Natural killer cell (primary cell): ENCODE measurements around the gene SPRED3. TPM values are rescaled to one million over a fixed set of nuclear protein-coding genes. Genes with fewer than 3 reads are reported as not detected.

ENCODE experiments used
- ATAC-seq, 3 donors: fragments of 150-1000 bp in 2 of 3; fragments of 200-7000 bp in 1 of 3; cut with Tn5 transposase; 1 replicate in 1 of 3; 2 replicates in 2 of 3; pipeline ENCODE4 v1.10.0; 2021; ENCODE audit warnings: mild to moderate bottlenecking in 2 of 3, moderate library complexity in 2 of 3
- DNase-seq, 2 donors: peaks; one replicate each; pipeline versions ENCODE4 v3.0.0 to v3.0.0-alpha.2; 2013 to 2021; ENCODE audit warnings: mixed read lengths in 1 of 2
- H3K27ac ChIP-seq: one replicate; pipeline ENCODE4 v1.5.1; 2013; ENCODE audit warnings: mild to moderate bottlenecking, low read length
- H3K27me3 ChIP-seq: one replicate; pipeline ENCODE4 v1.6.1; 2013; ENCODE audit warnings: low read length; ENCODE audit not compliant: control insufficient read depth, insufficient read depth
- H3K36me3 ChIP-seq: one replicate; pipeline ENCODE4 v1.6.1; 2013; ENCODE audit warnings: low read length; ENCODE audit not compliant: control insufficient read depth, insufficient read depth
- H3K4me1 ChIP-seq: one replicate; pipeline ENCODE4 v1.6.1; 2013; ENCODE audit warnings: low read length; ENCODE audit not compliant: control insufficient read depth, insufficient read depth
- H3K4me3 ChIP-seq: one replicate; pipeline ENCODE4 v1.5.1; 2013; ENCODE audit warnings: low read length
- H3K9me3 ChIP-seq: one replicate; pipeline ENCODE4 v1.6.1; 2013; ENCODE audit warnings: low read length; ENCODE audit not compliant: control insufficient read depth, insufficient read depth
- H3K27ac Mint-ChIP-seq, 2 donors: one replicate each; pipeline ENCODE4 v1.8.0; 2022; ENCODE audit warnings: mild to moderate bottlenecking in 2 of 2, mixed read lengths in 2 of 2, moderate library complexity in 1 of 2
- H3K27me3 Mint-ChIP-seq, 2 donors: one replicate each; pipeline ENCODE4 v1.8.0; 2022; ENCODE audit warnings: low read depth in 2 of 2, mixed read lengths in 2 of 2
- H3K36me3 Mint-ChIP-seq: one replicate; pipeline ENCODE4 v1.8.0; 2022; ENCODE audit warnings: mixed read lengths
- H3K4me1 Mint-ChIP-seq, 2 donors: one replicate each; pipeline ENCODE4 v1.8.0; 2022; ENCODE audit warnings: mixed read lengths in 2 of 2
- H3K4me3 Mint-ChIP-seq: one replicate; pipeline ENCODE4 v1.8.0; 2022; ENCODE audit warnings: mild to moderate bottlenecking, moderate library complexity, mixed read lengths
- H3K9me3 Mint-ChIP-seq, 2 donors: one replicate each; pipeline ENCODE4 v1.8.0; 2022; ENCODE audit warnings: mixed read lengths in 2 of 2
- WGBS: methylation state at CpG from one replicate; pipeline ENCODE4 v1.1.7; 2013; ENCODE audit warnings: missing lambda C conversion rate; ENCODE audit not compliant: insufficient coverage; 5-methylcytosine and 5-hydroxymethylcytosine counted together
- intact Hi-C: fragments of 100-400 bp; cut with micrococcal nuclease; formaldehyde crosslinking; loops from one replicate; pipeline ENCODE4 v1.14.2; 2022
- total RNA-seq, 4 donors: library from RNA; stranded (reverse); fragments of 120-200 nt in 1 of 4; gene quantifications; one replicate each; pipeline versions ENCODE4 v1.2.3 to v1.2.4, GENCODE V29; 2013 to 2022
- TF ChIP-seq, protein P1 (sequence below): fragments of 200-600 bp; IDR thresholded peaks from one replicate; pipeline ENCODE4 v1.8.0; 2022; ENCODE audit warnings: antibody characterized with exemption

SPRED3 gene
- total RNA-seq, 3 donors from 2014 or later (not counting 1 experiment from before 2014, with no cell fraction given), result 1.1 to 4.2 (median 1.3) TPM

- H3K4me3 Mint-ChIP-seq, result no peak overlapping the region
- TF ChIP-seq, protein P1, sequence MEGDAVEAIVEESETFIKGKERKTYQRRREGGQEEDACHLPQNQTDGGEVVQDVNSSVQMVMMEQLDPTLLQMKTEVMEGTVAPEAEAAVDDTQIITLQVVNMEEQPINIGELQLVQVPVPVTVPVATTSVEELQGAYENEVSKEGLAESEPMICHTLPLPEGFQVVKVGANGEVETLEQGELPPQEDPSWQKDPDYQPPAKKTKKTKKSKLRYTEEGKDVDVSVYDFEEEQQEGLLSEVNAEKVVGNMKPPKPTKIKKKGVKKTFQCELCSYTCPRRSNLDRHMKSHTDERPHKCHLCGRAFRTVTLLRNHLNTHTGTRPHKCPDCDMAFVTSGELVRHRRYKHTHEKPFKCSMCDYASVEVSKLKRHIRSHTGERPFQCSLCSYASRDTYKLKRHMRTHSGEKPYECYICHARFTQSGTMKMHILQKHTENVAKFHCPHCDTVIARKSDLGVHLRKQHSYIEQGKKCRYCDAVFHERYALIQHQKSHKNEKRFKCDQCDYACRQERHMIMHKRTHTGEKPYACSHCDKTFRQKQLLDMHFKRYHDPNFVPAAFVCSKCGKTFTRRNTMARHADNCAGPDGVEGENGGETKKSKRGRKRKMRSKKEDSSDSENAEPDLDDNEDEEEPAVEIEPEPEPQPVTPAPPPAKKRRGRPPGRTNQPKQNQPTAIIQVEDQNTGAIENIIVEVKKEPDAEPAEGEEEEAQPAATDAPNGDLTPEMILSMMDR, result no peak
- ATAC-seq (no peak), DNase-seq (no peak)
- WGBS, result 91% methylated on average over 40 of the region's 40 CpGs
- Histone ChIP-seq H3K27ac (no peak overlapping the region), H3K36me3 (peaks cover 37% of the 10 kb centered on the region), H3K4me1 (peaks cover 35% of the 10 kb centered on the region), H3K4me3 (no peak overlapping the region), H3K9me3 (no peaks in the 10 kb centered on the region), H3K27me3 (peaks cover 16% of the 10 kb centered on the region)
- intact Hi-C loops, result no loop called here
- no peak overlapping the region for H3K27ac Mint-ChIP-seq
- H3K4me1 Mint-ChIP-seq, result peaks cover 12 to 19% of the 10 kb centered on the region in 2 donors
- no peaks in the 10 kb centered on the region for H3K9me3 Mint-ChIP-seq
- H3K36me3 Mint-ChIP-seq, result peaks cover 11% of the 10 kb centered on the region
- peaks cover 13% of the 10 kb centered on the region in 2 donors for H3K27me3 Mint-ChIP-seq
These were observed 3.3 kb upstream of the SPRED3 start for GRCh38 chr19:38385057-38385803.

- DNase-seq, result no peak
- TF ChIP-seq, protein P1, result no peak
- H3K27ac Mint-ChIP-seq, result no peak overlapping the region
These were observed 2.7 kb upstream of the SPRED3 start for GRCh38 chr19:38385804-38386257.

GRCh38 chr19:38386300-38386970 lies 2.1 kb upstream of the SPRED3 start:
- Histone ChIP-seq H3K27ac (no peak overlapping the region), H3K36me3 (peaks cover 28% of the 10 kb centered on the region), H3K4me1 (peaks cover 35% of the 10 kb centered on the region), H3K27me3 (peaks cover 16% of the 10 kb centered on the region), H3K9me3 (no peaks in the 10 kb centered on the region), H3K4me3 (no peak overlapping the region)
- Mint-ChIP-seq H3K27me3 (peaks cover 13 to 20% of the 10 kb centered on the region in 2 donors), H3K4me3 (peak overlapping the region; percentile 49), H3K36me3 (peaks cover 11% of the 10 kb centered on the region), H3K9me3 (no peaks in the 10 kb centered on the region), H3K27ac (no peak overlapping the region), H3K4me1 (peaks cover 12 to 19% of the 10 kb centered on the region in 2 donors)
- DNase-seq, result no peak
- whole genome bisulfite sequencing, result 43% methylated on average over 61 of the region's 61 CpGs
- no peak for ATAC-seq
- intact Hi-C loops, result no loop called here
- TF ChIP-seq, protein P1, result no peak

More at GRCh38 chr19:38385804-38386257, 2.7 kb upstream of the SPRED3 start:
- Histone ChIP-seq H3K4me3 (no peak overlapping the region), H3K9me3 (no peaks in the 10 kb centered on the region), H3K4me1 (peaks cover 35% of the 10 kb centered on the region), H3K27ac (no peak overlapping the region), H3K36me3 (peaks cover 34% of the 10 kb centered on the region), H3K27me3 (peaks cover 16% of the 10 kb centered on the region)
- peak in 1 of 3 donors; percentile 9 for ATAC-seq
- Mint-ChIP-seq H3K27me3 (peaks cover 13 to 15% of the 10 kb centered on the region in 2 donors), H3K4me1 (peaks cover 12 to 19% of the 10 kb centered on the region in 2 donors), H3K9me3 (no peaks in the 10 kb centered on the region), H3K4me3 (peak overlapping the region; percentile 56), H3K36me3 (peaks cover 11% of the 10 kb centered on the region)
- 47% methylated on average over 40 of the region's 40 CpGs for WGBS
- intact Hi-C loops, result no loop called here
